Lower leg skin (tissue), 4 donors: ENCODE measurements around the gene DDX55. TPM values are rescaled to one million over a fixed set of nuclear protein-coding genes. Genes with fewer than 3 reads are reported as not detected.

Experiments
- DNase-seq, 2 donors: peaks; one replicate each; pipeline ENCODE4 v3.0.0-alpha.2; 2019; ENCODE audit warnings: low spot score in 2 of 2
- H3K4me3 ChIP-seq: fragments of 200-600 bp; sonication (generic); 2 replicates; pipeline ENCODE4 v1.5.1; 2017; ENCODE audit warnings: mild to moderate bottlenecking, low read depth; ENCODE audit not compliant: poor library complexity, severe bottlenecking
- CTCF ChIP-seq, 3 donors: fragments of 450-650 bp; IDR thresholded peaks; one replicate each; pipeline ENCODE4 v1.5.1; 2016; ENCODE audit warnings: antibody characterized with exemption in 3 of 3, mild to moderate bottlenecking in 3 of 3, moderate library complexity in 2 of 3
- POLR2A ChIP-seq, 2 donors: fragments of 450-650 bp; IDR thresholded peaks; one replicate each; pipeline ENCODE4 v1.6.1; 2016 to 2017; ENCODE audit warnings: antibody characterized with exemption in 2 of 2, mild to moderate bottlenecking in 1 of 2, moderate library complexity in 1 of 2
- WGBS, 2 donors: methylation state at CpG; one replicate each; pipeline ENCODE4 v1.1.5; 2018; 5-methylcytosine and 5-hydroxymethylcytosine counted together
- intact Hi-C: fragments of 100-400 bp; cut with DNase I; formaldehyde crosslinking; loops from one replicate; pipeline ENCODE4 v1.15.0; 2023; ENCODE audit warnings: low total_unique reads
- total RNA-seq, 4 donors: library from RNA; depleted of rRNA; stranded (reverse); fragments of >200 nt; gene quantifications; one replicate each; pipeline ENCODE4 v1.1.0, GENCODE V29; 2016

The DDX55 gene
- total RNA-seq, 4 donors from 2014 or later, result 15.7 to 67.6 (median 21.0) TPM

GRCh38 chr12:123645380-123645779, 43.5 kb downstream of the DDX55 start:
- 94 to 97% methylated on average over 3 of the region's 3 CpGs for WGBS, 2 donors
- no peak overlapping the region for H3K4me3 ChIP-seq
- intact Hi-C loops, result no loop called here
- TF ChIP-seq CTCF (IDR thresholded peaks at IDR 0.05) (no peak), POLR2A (IDR thresholded peaks at IDR 0.05) (no peak)
- no peak for DNase-seq

DNA sequence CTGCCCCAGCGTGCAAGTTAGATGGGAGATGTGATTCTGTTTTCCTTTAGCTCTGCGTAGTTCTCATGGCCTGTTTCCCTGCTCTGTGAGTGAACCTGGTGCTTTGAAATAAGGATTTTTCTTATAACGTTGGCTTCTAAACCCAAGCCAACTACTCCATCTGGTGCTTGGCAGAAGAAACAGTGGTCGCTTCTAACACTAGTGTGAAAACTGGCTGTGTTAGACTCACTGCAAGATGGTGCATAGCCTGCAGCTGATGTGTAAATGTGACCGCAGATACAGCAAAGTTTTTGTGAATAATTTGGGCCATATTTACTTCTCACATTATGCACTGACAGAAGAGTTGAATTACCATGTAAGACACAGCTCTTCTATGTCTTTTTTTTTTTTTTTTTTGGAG, 44.0 kb downstream of the DDX55 start:
- intact Hi-C loops, result no loop called here
- WGBS, 2 donors, result 69 to 76% methylated on average over 5 of the region's 5 CpGs
- no peak overlapping the region for H3K4me3 ChIP-seq
- no peak for TF ChIP-seq POLR2A (IDR thresholded peaks at IDR 0.05)
- no peak for DNase-seq

DNA sequence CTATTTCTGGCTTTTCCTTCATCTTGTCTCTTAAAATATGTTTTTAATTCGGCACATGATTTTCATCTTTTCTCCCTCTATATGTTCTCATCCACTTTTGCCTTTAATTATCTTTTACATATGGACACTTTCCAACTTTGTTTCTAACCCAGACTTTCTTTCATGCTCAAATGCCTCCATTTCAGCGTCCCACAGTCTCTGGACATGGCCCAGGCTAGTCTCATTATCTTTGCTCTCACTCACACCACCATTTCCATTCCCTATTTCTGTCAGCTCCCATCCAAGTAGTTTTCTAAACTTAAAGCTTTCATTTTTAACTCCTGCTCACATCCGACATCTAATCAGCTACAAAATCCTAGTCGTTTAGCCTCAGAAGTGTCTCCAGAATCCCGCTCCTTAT, 46.5 kb downstream of the DDX55 start:
- no peak for TF ChIP-seq CTCF (IDR thresholded peaks at IDR 0.05)
- no peak for TF ChIP-seq POLR2A (IDR thresholded peaks at IDR 0.05)
- intact Hi-C loops, result no loop called here
- 79 to 83% methylated on average over 5 of the region's 5 CpGs for WGBS, 2 donors
- no peak overlapping the region for H3K4me3 ChIP-seq
- no peak for DNase-seq

DNA sequence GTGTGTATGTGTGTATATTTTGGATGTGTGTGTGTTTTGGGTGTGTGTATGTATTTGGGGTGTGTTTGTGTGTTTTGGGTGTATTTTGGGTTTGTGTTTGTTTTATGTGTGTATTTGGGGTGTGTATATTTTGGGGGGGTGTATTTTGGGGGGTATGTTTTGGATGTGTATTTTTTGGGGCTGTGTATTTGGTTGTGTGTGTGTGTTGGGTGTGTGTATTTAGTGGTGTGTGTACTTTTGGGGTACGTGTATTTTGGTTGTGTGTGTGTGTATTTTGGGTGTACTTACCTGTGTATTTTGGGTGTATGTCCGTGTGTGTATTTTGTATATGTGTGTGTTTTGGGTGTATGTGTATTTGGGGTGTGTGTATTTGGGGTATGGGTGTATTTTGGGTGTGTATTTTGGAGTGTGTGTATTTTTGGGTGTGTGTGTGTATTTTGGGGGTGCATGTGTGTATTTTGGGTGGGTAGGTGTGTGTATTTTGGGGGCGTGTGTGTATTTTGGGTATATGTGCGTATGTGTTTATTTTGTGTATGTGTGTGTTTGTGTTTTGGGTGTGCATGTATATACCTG, 52.3 kb downstream of the DDX55 start:
- WGBS, 2 donors, result 91 to 94% methylated on average over 4 of the region's 4 CpGs
- no peak for DNase-seq
- TF ChIP-seq POLR2A (IDR thresholded peaks at IDR 0.05) (no peak), CTCF (IDR thresholded peaks at IDR 0.05) (no peak)
- intact Hi-C loops, result no loop called here
- H3K4me3 ChIP-seq, result no peak overlapping the region

GRCh38 chr12:123655420-123655819, 53.5 kb downstream of the DDX55 start:
- DNase-seq, result no peak
- WGBS, 2 donors, result 71 to 77% methylated on average over 5 of the region's 5 CpGs
- intact Hi-C loops, result no loop called here
- TF ChIP-seq POLR2A (IDR thresholded peaks at IDR 0.05) (no peak), CTCF (IDR thresholded peaks at IDR 0.05) (no peak)
- H3K4me3 ChIP-seq, result no peak overlapping the region

DNA sequence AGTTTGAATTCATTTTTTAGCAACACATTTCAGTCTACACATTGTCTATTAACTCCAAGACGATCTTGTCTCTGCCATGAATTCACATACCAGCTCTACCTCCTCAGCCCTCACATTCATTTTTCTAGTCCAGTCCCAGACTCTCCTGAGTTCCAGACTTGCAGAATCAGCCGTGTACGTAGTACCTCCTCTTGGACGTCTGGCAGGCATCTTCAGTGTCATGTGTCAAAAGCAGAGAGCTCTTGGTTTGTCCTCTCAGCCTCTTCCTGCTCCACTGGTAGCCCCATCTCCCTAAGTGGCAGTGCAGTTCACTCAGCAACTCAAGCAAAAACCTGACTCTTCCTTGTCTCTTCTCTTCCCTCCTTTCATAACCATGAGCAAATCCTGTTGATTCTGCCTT, 54.5 kb downstream of the DDX55 start:
- TF ChIP-seq CTCF (IDR thresholded peaks at IDR 0.05), result no peak
- TF ChIP-seq POLR2A (IDR thresholded peaks at IDR 0.05), result no peak
- no peak overlapping the region for H3K4me3 ChIP-seq
- 85 to 92% methylated on average over 4 of the region's 4 CpGs for WGBS, 2 donors
- intact Hi-C loops, result no loop called here
- DNase-seq, result no peak
